ENCODE data around the gene SMIM23.

- TF ChIP-seq CTCF (IDR thresholded peaks at IDR 0.05) (no peak), POLR2AphosphoS5 (IDR thresholded peaks at IDR 0.05) (no peak)
Measured at GRCh38 chr5:171834461-171834860, 48.8 kb downstream of the SMIM23 start.
